Parathyroid adenoma (tissue), 2 donors: ENCODE results near the gene CEP97.

Experiments used
- H2AFZ ChIP-seq: fragments of 300-600 bp; sonication (generic); one replicate; pipeline ENCODE4 v1.7.0; 2017; ENCODE audit warnings: antibody characterized with exemption, mild to moderate bottlenecking
- H3K27ac ChIP-seq: fragments of 300-600 bp; sonication (generic); one replicate; pipeline ENCODE4 v1.7.0; 2017
- H3K27me3 ChIP-seq: fragments of 300-600 bp; sonication (generic); one replicate; pipeline ENCODE4 v1.7.0; 2017; ENCODE audit warnings: low read length; ENCODE audit not compliant: control insufficient read depth, insufficient read depth
- H3K36me3 ChIP-seq: fragments of 300-600 bp; sonication (generic); one replicate; pipeline ENCODE4 v1.7.0; 2017; ENCODE audit warnings: low read length; ENCODE audit not compliant: control insufficient read depth, insufficient read depth
- H3K4me1 ChIP-seq: fragments of 300-600 bp; sonication (generic); one replicate; pipeline ENCODE4 v1.7.0; 2017; ENCODE audit warnings: control low read depth
- H3K4me2 ChIP-seq: fragments of 300-600 bp; sonication (generic); one replicate; pipeline ENCODE4 v1.7.0; 2017; ENCODE audit warnings: low read length
- H3K4me3 ChIP-seq: fragments of 300-600 bp; sonication (generic); one replicate; pipeline ENCODE4 v1.7.0; 2017; ENCODE audit warnings: low read depth, low read length
- H3K79me2 ChIP-seq: fragments of 300-600 bp; sonication (generic); one replicate; pipeline ENCODE4 v1.7.0; 2017; ENCODE audit warnings: control low read depth
- H3K9ac ChIP-seq: fragments of 300-600 bp; sonication (generic); one replicate; pipeline ENCODE4 v1.7.0; 2017; ENCODE audit warnings: mild to moderate bottlenecking
- H3K9me3 ChIP-seq: fragments of 300-600 bp; sonication (generic); one replicate; pipeline ENCODE4 v1.7.0; 2017; ENCODE audit warnings: low read length; ENCODE audit not compliant: control insufficient read depth
- CTCF ChIP-seq: fragments of 300-600 bp; sonication (generic); IDR thresholded peaks from one replicate; pipeline ENCODE4 v1.7.0; 2017; ENCODE audit warnings: antibody characterized with exemption, mild to moderate bottlenecking
- donor health status: primary hyperparathyroidism.

Gene CEP97

GRCh38 chr3:101791778-101792177, 67.4 kb downstream of the CEP97 start:
- no peak overlapping the region for H3K9ac ChIP-seq
- H3K4me3 ChIP-seq: no peak overlapping the region
- no peaks in the 10 kb centered on the region for H3K36me3 ChIP-seq
- H3K4me1 ChIP-seq: peaks cover 6% of the 10 kb centered on the region
- H3K4me2 ChIP-seq: no peak overlapping the region
- no peak overlapping the region for H3K27ac ChIP-seq
- H3K79me2 ChIP-seq: peaks cover 29% of the 10 kb centered on the region
- no peaks in the 10 kb centered on the region for H3K9me3 ChIP-seq
- TF ChIP-seq CTCF: no peak
- H3K27me3 ChIP-seq: no peaks in the 10 kb centered on the region
- H2AFZ ChIP-seq: no peak overlapping the region

- no peak overlapping the region for H3K9ac ChIP-seq
- H3K9me3 ChIP-seq: no peaks in the 10 kb centered on the region
- no peak overlapping the region for H2AFZ ChIP-seq
- peaks cover 18% of the 10 kb centered on the region for H3K79me2 ChIP-seq
- H3K4me1 ChIP-seq: peaks cover 6% of the 10 kb centered on the region
- H3K27ac ChIP-seq: no peak overlapping the region
- no peak overlapping the region for H3K4me3 ChIP-seq
- H3K27me3 ChIP-seq: no peaks in the 10 kb centered on the region
- TF ChIP-seq CTCF: no peak
- no peak overlapping the region for H3K4me2 ChIP-seq
- H3K36me3 ChIP-seq: no peaks in the 10 kb centered on the region
Measured at GRCh38 chr3:101796077-101796680, 71.8 kb downstream of the CEP97 start.

- peaks cover 4% of the 10 kb centered on the region for H3K79me2 ChIP-seq
- no peaks in the 10 kb centered on the region for H3K4me1 ChIP-seq
- H2AFZ ChIP-seq: no peak overlapping the region
- H3K4me3 ChIP-seq: no peak overlapping the region
- H3K4me2 ChIP-seq: no peak overlapping the region
- H3K27me3 ChIP-seq: no peaks in the 10 kb centered on the region
- TF ChIP-seq CTCF: no peak
- H3K9ac ChIP-seq: no peak overlapping the region
- H3K9me3 ChIP-seq: no peaks in the 10 kb centered on the region
- no peak overlapping the region for H3K27ac ChIP-seq
- no peaks in the 10 kb centered on the region for H3K36me3 ChIP-seq
Measured at GRCh38 chr3:101801174-101801573, 76.8 kb downstream of the CEP97 start.

GRCh38 chr3:101802179-101802578, 77.8 kb downstream of the CEP97 start:
- no peak for TF ChIP-seq CTCF
- H3K9ac ChIP-seq: no peak overlapping the region
- H3K27ac ChIP-seq: no peak overlapping the region
- H3K9me3 ChIP-seq: no peaks in the 10 kb centered on the region
- H3K4me3 ChIP-seq: no peak overlapping the region
- H3K36me3 ChIP-seq: no peaks in the 10 kb centered on the region
- no peak overlapping the region for H3K4me2 ChIP-seq
- no peak overlapping the region for H2AFZ ChIP-seq
- H3K79me2 ChIP-seq: peaks cover 4% of the 10 kb centered on the region
- no peaks in the 10 kb centered on the region for H3K4me1 ChIP-seq
- no peaks in the 10 kb centered on the region for H3K27me3 ChIP-seq

GRCh38 chr3:101803173-101803782, 78.9 kb downstream of the CEP97 start:
- no peak overlapping the region for H2AFZ ChIP-seq
- peaks cover 4% of the 10 kb centered on the region for H3K79me2 ChIP-seq
- TF ChIP-seq CTCF: peak; percentile 81
- no peaks in the 10 kb centered on the region for H3K9me3 ChIP-seq
- no peak overlapping the region for H3K27ac ChIP-seq
- H3K27me3 ChIP-seq: no peaks in the 10 kb centered on the region
- no peaks in the 10 kb centered on the region for H3K4me1 ChIP-seq
- H3K4me2 ChIP-seq: no peak overlapping the region
- no peaks in the 10 kb centered on the region for H3K36me3 ChIP-seq
- no peak overlapping the region for H3K4me3 ChIP-seq
- no peak overlapping the region for H3K9ac ChIP-seq
